Stimulated activated CD4-positive, alpha-beta T cell treated with anti-CD3 and anti-CD28 coated beads, TNF-alpha, amount 100 ng/mL, for 4 hours (primary cell): ENCODE measurements around the gene DTX3L.
"Not testable (repeated sequence)": the region's sequence is repeated elsewhere in the genome, so short reads cannot be mapped to it uniquely, and the experiment has no call there.

ENCODE experiments used
- DNase-seq, 3 experiments: peaks; one replicate each; pipeline ENCODE4 v3.0.0-alpha.2; 2020; ENCODE audit warnings: low read depth in 3 of 3

DTX3L gene

DNA sequence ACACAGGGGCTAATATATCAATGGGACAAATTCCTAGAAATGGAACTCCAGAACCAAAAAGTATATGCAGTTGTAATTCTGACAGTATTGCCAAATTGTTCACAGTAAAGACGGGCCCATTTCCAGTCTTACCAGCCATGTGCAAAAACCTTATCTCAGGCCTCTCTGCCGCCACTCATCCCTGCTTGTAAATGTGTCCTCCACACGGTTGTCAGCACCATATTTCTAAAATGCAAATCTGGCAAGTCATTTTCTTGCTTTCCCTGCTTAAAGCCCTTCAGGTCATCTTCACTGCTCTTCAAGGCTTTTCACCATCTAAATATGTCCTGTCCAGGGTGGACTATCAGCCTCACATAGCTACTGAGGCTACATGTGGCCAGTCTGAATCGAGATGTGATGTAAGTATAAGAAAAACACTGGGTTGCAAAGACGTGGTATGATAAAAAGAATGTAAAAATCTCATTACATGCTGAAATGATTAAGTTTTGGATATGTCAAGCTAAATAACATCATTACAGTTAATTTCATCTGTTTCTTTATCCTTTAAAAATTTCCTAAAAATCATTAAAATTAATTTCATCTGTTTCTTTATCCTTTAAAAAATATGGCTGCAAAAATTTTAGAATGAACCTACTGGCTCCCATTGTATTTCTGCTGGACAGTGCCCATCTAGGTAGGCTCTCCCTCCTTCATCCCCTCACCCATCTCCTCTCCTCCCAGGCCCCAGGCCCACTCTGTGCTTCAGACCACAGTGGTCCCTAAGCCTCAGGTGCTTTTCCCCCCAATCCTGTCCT is 1.0 kb upstream of the DTX3L start:
- no peak for DNase-seq

- DNase-seq: no peak
These were observed 467 bp upstream of the DTX3L start for GRCh38 chr3:122563717-122564025.

GRCh38 chr3:122568131-122568530 is 4.0 kb downstream of the DTX3L start:
- DNase-seq: not testable (repeated sequence)

GRCh38 chr3:122568755-122569154 is 4.6 kb downstream of the DTX3L start:
- no peak for DNase-seq

DNA sequence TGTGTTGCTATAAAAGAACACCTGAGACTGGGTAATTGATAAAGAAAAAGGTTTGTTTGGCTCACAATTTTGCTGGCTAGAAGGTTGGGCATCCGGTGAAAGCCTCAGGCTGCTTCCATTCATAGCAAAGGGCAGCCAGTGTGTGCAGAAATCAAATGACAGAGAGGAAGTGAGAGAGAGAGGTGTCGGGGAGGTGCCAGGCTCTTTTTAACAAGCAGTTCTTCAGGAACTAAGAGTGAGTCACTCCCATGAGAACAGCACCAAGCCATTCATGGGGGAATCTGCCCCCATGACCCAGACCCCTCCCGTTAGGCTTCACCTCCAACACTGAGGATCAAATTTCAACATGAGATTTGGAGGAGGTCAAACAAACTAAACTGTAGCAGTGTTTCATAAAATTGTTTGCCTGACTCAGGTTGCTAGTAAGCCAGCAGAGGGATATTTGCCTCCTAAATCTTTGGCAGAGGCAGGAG is 8.8 kb downstream of the DTX3L start:
- DNase-seq: peak in 1 of 3 experiments; percentile 28

DNA sequence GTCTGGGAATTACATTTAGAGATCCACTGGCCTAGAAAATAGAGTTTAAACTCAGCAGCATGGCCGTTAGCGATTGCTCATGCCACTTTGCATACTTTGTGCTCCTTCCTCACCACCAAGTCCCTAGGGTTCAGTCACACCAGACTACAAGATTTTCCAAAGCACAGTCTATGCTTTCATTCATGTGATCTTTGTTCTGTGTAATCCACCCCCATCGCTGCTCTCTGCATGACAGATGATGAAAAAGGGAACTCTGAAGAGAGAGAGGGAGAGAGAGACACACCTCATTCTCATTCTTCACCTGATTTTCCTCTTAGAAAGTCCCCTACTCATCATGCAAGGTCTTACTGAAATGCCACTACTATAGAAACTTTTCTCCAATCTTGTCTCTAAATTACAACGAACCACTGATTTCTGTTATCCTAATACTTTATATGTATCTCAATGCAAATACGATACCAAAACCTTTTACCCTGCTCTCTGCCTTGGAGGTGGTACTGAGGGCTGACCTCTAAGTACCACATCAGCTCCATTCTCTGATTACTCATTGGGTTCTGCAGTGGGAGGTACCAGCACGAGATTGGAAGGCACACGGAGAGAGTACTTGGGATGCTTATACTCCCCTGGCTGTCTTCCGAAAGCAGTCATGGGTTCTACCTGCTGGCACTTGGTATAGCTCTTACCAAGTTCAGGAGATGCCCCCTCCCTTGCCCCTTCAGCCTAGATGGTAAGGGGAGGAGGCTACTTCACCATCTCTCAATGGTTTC is 12.2 kb downstream of the DTX3L start:
- no peak for DNase-seq

- peak in 1 of 3 experiments; percentile 26 for DNase-seq
These were observed 13.4 kb downstream of the DTX3L start, which contains the start of gene PARP15 for GRCh38 chr3:122577409-122578031. PARP15 (plus strand) TSS chr3:122577650; CDS start chr3:122577668, 18 bp downstream.

- DNase-seq: no peak
These were observed 14.1 kb downstream of the DTX3L start for GRCh38 chr3:122578069-122578740.

DNA sequence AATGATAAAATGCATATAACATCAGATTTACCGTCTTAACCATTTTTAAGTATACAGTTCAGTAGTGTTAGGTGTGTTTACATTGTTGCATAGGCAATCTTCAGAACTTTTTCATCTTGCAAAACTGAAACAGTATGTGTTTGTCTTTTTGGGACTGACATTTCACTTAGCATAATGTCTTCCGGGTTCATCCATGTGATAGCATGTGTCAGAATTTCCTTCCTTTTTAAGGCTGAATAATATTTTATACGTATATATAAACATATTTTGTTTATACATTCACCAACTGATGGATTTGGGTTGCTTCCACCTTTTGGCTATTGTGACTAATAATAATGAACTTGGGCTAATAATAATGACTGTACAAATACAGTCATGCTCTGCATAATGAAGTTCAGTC is 16.3 kb downstream of the DTX3L start:
- no peak for DNase-seq

- DNase-seq: no peak
These were observed 17.5 kb downstream of the DTX3L start for GRCh38 chr3:122581622-122582021.

DNA sequence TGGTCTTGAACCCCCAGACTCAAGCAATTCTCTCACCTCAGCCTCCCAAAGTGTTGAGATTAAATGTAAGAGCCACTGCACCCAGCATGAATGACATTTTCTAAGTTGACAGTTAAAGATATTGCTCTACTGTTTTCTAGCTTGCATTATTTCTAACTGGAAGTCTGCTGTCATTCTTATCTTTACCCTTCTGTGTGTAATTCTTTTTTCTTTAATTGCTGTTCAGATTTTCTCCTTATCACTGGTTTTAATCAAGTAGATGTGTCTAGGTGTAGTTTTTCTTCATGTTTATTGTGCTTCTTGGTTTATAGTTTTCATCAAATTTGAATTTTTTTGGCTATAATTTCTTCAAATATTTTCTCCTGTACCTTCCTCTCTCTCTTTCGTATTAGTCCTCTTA is 18.3 kb downstream of the DTX3L start:
- DNase-seq: no peak

GRCh38 chr3:122586098-122586497 is 22.0 kb downstream of the DTX3L start:
- no peak for DNase-seq

DNA sequence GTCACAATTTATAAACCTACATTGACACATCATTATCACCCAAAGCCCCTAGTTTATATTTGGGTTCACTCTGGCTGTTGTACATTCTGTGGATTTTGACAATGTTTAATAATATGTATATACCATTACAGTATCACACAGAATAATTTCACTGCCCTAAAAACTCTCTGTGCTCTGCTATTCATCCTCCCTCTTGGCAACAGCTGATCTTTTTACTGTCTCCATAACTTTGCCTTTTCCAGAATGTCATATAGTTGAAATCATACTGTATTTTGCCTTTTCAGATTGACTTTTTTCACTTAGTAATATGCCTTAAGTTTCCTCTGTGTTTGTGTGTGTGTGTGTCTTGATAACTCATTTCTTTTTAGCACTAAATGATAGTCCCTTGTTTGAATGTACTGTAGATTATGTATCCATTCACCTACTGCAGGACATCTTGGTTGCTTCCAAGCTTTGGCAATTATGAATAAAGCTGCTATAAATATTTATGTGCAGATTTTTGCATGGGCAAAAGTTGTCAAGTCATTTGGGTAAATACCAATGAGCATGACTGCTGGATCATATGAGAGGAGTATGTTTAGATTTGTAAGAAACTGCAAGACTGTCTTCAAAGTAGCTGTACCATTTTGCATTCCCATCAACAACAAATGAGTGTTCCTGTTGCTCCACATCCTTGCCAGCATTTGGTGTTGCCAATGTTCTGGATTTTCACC is 22.8 kb downstream of the DTX3L start:
- DNase-seq: no peak

DNA sequence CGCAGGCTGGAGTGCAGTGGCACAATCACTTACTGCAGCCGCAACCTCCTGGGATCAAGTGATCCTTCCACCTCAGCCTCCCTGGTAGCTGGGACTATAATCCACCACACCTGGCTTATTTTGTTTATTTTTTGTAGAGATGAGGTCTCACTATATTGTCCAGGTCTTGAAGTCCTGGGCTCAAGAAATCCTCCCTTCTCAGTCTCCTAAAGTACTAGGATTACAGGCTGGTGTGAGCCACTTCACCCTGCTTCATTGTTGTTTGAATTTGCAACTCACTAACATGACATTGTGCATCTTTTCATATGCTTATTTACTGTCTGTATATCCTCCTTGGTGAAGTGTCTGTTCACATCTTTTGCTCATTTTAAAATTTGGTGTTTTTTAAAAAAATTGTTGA is 23.4 kb downstream of the DTX3L start:
- no peak for DNase-seq

GRCh38 chr3:122589297-122589696 is 25.2 kb downstream of the DTX3L start:
- DNase-seq: no peak

GRCh38 chr3:122590610-122591009 is 26.5 kb downstream of the DTX3L start:
- no peak for DNase-seq

DNA sequence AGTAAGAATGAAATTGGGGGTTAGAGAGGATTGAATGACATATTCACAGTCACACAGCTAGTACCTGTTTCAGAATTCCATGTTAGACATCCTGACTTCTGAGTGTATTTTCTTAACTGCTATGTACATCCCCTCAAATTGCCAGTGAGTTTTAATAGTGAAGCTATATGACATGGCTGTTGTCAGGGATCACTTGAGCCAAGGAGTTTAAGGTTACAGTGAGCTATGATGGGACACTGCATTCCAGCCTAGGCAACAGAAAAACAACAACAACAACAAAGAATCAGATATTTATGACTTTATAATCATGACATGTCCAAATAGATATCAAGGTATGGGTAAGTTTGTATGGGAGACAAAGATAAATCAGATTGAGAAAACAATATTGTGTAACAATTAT is 29.9 kb downstream of the DTX3L start:
- DNase-seq: no peak

DNA sequence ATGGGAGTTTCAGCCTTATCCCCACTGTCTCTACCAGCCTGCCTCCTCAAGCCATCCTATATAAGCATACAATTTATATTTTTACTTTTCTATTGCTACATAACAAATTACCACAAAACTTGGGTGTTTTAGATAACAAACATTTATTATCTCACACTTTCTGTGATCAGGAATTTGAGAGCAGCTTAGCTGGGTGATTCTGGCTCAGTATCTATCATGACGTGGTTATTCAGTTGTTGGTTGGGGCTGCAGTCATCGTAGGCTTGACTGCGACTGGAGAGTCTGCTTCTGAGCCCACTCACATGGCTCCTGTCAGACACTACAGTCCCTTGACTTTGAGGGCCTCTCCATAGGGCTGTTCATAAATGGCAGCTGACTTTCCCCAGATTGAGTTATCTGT is 34.0 kb downstream of the DTX3L start:
- no peak for DNase-seq

- DNase-seq: no peak
These were observed 34.4 kb downstream of the DTX3L start for GRCh38 chr3:122598556-122598955.

GRCh38 chr3:122602011-122602710 is 38.0 kb downstream of the DTX3L start:
- no peak for DNase-seq

DNA sequence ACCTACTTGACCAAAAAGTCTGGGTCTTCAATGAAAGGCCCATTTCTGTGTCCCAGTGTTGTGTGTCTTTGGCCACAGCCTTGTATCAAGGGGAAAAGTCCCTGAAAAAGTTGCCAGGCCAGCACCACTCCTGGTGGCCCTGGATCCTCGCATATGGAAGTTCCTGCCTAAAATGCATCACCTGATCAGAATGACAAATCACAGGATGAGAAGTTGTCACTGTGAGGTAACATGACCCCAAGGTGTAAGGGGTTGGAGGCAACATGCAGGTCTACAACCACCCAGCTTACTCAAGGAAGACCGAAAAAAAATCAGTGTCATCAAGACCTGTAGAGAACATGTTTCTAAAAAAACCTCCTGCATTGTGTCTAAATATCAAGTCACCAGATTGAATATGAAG is 38.9 kb downstream of the DTX3L start:
- DNase-seq: no peak
